GM18868 (cell line): Measurements from ENCODE around the gene CAMKK1.

ENCODE experiments used
- ATAC-seq: cut with Tn5 transposase; IDR thresholded peaks from one replicate; pipeline ENCODE4 v1.9.1; 2021; ENCODE audit warnings: mild to moderate bottlenecking, moderate library complexity; ENCODE audit not compliant: unreplicated experiment

CAMKK1 gene

DNA sequence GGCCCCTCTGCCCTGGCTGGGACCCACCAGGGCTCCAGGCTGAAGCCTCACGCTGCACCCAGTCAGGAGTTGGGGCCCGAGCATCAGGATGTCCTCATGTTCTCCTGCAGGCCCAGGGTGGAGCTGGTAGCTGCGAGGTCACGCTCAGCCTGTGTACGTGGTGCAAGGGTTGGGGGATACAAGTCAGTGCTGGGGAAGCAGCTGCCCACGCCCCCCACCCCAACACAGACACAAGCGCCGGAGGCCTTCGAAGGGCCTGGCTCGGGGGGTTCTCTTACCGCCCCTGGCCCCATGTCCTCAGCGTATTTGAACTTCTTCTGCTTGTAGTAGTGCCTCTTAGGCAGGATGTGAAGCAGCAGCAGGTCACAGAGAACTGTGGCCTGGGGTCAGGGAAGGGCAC lies 4.9 kb upstream of the CAMKK1 start:
- no peak for ATAC-seq

DNA sequence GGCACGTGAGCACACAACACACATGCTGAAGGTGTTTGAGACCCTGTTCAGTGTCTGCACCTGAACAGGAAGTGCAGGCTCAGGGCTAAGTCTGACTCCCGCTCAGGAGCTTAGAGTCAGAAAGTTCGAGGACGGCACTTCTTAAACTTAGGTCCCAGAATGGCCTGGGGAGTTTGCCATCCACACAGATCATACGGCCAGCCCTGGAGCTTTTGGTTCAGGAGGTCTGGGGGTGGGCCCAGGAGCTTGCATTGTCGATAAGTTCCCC lies 4.0 kb upstream of the CAMKK1 start:
- no peak for ATAC-seq

DNA sequence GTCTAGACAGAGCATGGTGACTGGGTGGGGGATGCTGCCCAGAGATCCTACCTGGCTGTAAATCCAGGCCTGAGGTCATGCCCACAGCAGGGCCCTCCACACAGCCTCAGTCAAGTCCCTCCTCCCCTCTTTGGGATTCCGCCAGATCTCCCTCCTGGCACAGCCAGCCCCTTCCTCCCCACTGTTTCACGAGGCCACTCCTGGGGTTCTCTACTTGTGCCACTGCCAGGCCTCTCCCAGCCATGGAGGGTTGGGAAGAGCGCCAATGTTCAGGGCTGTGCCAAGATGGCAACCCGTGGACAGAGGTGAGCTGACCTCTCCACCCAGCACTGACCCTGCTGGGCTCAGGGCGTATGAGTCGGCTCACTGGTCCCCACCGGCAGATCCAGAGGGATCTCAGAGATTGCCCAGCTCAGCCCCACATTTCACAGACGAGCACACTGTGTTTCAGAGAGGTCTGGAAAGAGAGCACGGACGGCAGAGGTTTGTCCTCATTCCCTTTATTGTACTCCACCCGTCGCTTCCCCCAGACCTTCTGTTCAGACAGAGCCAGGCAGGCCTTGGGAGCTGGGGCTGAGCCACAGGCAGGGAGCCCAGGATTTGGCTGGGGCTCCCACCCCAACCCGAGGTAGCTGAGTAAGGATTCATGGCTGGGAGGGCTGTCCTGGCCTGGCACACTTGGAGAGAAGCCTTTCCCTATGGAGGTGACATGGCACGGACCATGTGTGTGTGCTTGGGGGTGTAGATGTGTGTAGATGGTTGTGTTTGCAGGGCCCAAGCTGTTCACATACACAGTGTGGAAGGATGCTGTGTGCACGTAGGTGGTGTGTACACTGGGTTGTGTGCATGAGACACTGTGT lies 3.5 kb upstream of the CAMKK1 start:
- no peak for ATAC-seq

DNA sequence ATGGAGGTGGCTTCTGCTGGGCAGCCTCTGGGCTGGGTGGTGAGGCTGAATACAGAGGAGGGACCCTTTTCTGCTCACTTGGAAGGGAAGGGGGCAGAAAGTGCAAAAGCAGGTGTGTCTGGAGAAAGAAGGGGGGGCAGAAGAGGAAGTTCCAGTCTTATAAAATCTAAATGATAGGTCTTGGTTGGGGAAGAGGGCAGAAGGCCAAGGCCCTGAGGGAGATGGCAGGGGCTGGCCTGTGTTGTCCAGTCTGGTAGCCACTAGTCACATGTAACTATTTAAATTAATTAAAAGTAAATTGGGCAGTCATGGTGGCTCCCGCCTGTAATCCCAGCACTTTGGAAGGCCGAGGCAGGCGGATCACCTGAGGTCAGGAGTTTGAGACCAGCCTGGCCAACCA lies 2.5 kb upstream of the CAMKK1 start:
- ATAC-seq, result no peak

- ATAC-seq, result no peak
Measured at GRCh38 chr17:3894911-3895343, 2.1 kb upstream of the CAMKK1 start.

DNA sequence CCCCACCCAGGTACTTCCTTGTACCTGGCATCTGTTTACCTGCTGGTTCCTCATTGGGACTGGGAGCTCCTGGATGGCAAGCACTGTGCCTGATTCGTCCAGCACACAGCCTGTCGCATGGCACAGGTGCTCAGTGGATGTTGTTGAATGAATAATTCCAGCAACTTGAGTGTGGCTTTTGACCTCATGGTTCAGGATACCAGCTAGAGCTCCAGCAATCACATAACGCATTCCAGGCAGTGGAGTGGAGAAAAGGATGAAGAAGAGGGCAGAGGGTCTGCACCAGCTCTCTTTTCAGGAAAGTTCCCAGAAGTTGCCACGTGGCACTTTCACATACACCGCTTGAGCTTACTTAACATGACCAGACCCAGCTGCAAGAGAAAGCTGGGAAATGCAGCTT lies 1.3 kb upstream of the CAMKK1 start:
- ATAC-seq, result no peak

- no peak for ATAC-seq
Measured at GRCh38 chr17:3893720-3894116, 865 bp upstream of the CAMKK1 start.

GRCh38 chr17:3892095-3892998 lies 506 bp downstream of the CAMKK1 start:
- no peak for ATAC-seq

- ATAC-seq, result no peak
Measured at GRCh38 chr17:3891626-3892094, 1.2 kb downstream of the CAMKK1 start.

- no peak for ATAC-seq
Measured at GRCh38 chr17:3890878-3891219, 2.0 kb downstream of the CAMKK1 start.

DNA sequence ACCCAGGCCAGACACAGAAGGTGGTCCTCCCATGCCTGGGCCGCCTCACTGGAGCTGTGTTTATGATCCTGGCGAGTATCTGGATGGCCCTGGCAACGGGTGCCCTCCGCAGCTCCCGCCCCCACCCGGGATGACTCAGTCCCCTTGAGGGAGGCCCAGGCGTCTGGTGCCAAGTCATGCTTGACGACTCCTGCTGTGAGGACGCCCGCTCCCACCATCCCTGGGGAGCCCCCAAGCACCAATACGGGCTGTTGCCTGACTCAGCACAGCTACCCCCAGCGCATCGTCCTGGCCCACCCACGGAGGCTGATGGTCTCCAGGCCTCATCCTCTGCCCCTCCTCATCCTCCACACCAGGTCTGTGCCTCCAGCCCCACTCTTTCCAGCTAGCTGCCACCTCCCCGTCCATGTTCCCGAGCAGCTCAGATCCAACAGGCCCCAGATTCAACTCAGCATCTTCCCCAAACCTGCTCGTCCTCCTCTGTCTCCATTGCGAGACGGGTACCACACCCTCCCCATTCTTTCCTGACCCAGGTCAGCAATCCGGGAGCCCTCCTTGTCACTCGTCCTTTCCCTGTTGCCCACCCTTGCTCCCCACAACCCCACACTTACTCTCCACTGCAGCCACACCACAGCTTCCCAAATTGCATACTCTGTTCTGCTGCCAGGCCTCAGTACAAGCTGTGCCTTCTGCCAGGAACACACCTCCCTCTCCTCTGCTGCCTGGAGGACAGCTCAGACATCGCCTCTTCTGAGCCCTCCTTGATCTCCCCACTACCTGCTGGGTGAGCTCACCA lies 2.6 kb downstream of the CAMKK1 start:
- ATAC-seq, result no peak

DNA sequence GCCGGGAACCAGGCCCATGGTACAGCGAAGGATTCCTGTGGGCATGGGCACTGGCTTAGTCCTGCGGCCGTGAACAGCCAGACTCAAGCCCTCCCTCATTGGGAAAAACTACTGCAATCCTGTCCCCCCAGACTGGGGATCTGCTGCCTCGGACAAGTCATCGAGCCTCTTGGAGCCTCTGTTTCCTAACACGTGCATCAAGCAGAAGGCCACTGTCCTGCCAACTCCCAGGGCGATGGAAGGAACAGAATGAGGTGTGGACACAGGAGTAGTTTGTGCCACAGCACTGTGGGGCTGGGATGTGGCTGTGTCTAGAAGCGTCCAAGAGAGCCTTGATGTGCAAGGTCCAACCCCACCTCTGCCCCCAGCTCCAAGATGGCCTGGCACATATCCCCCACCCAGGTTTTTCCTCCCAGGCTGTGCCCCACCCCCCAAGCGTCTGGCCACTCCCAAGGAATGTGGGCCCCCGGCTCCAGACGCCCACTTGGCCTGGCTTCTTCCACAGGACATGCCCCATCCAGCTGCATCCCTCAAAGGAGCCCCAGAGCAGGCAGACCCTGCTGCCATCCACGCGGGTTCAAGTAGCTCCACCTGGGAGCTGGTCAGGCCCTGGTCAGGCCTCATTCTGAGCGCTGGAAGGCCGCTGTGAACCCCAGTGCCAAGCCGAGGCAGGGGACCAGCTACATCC lies 3.4 kb downstream of the CAMKK1 start:
- no peak for ATAC-seq

- no peak for ATAC-seq
Measured at GRCh38 chr17:3888343-3889171, 4.3 kb downstream of the CAMKK1 start.

DNA sequence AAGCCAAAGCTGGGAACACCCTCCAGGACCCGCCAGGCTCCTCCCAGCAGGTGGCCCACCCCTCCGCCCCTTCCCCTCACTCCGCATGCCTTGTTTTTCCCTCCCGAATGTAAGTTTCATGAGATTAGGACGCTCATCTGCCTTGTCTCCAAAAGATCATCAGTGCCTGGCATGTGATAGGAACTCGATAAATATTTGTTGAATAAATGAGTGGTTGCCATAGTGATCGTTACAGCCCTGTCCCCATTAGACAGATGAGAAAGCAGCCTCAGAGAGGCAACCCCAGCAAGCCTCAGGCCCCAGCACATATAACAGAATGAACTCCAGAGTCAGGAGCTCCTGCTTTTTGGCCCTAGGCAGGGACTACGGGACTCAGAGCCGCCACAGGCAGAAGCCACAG lies 5.0 kb downstream of the CAMKK1 start:
- no peak for ATAC-seq

GRCh38 chr17:3887394-3887793 lies 5.5 kb downstream of the CAMKK1 start:
- ATAC-seq, result no peak

- ATAC-seq, result no peak
Measured at GRCh38 chr17:3886776-3887175, 6.1 kb downstream of the CAMKK1 start.

DNA sequence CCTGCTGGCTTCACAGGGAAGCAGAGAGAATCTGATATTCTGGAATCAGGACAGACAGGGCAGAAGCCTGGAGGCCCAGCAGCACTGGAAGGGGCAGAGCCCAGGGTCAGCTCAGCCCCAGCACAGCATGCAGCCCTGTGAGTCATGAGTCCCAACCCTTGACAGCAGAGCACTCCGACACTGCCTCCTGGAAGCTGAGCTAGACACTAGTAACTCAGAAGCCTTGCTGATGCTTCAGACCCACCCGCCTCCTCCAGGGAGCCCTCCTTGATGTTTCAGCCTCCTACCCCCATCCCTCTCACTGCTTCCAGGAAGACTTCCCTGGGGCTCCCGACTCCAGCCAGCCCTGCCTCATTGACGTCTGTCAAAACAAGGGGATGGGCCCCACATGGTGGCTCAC lies 6.9 kb downstream of the CAMKK1 start:
- ATAC-seq, result no peak

DNA sequence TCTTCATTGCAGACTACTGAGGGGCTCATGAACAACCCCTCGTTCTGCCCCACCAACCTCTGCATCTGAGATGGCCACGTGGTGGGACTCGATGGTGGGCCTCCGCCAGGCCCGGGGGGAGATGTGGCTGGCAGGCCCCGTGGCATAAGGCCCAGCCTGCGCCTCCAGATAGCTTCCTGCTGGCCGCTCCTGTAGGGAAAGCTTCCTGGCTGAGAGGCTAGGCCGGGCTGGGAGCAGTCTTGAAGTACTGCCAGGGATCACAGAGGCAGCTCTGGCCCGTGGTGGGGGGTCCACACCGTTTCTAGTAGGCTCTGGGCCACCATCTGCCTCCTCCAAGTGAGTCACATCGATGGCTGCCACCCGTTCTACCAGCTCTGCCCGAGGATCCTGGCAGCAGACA lies 7.6 kb downstream of the CAMKK1 start:
- no peak for ATAC-seq

GRCh38 chr17:3884188-3884587 lies 8.7 kb downstream of the CAMKK1 start:
- ATAC-seq, result no peak

GRCh38 chr17:3882276-3882675 lies 10.6 kb downstream of the CAMKK1 start:
- ATAC-seq, result no peak
